Spleen (tissue), 7 donors: ENCODE measurements around the gene FEN1.

Experiments used
- POLR2A ChIP-seq, 3 donors: fragments of 450-650 bp; IDR thresholded peaks; one replicate each; pipeline ENCODE4 v1.5.1; 2017; ENCODE audit warnings: antibody characterized with exemption in 3 of 3, mild to moderate bottlenecking in 1 of 3
- TF ChIP-seq, protein P1 (sequence below), 11 experiments: fragments of 200-600 bp in 7 of 11; fragments of 450-650 bp in 4 of 11; sonication (generic) in 4 of 11; IDR thresholded peaks in 8 of 11; conservative IDR thresholded peaks in 3 of 11; 1 replicate in 7 of 11; 2 replicates in 4 of 11; pipeline versions ENCODE4 v1.4.0 to v1.8.0; 2016 to 2021; ENCODE audit warnings: antibody characterized with exemption in 11 of 11, inconsistent platforms in 4 of 11, mild to moderate bottlenecking in 1 of 11
- donor health status: DM: no; HTN: no; CAD: no; lungs with moderate emphysema.
- donor health status: DM: no; HTN: no; CAD: no.
- donor health status: DM: no; HTN: no; CAD: no.

DNA sequence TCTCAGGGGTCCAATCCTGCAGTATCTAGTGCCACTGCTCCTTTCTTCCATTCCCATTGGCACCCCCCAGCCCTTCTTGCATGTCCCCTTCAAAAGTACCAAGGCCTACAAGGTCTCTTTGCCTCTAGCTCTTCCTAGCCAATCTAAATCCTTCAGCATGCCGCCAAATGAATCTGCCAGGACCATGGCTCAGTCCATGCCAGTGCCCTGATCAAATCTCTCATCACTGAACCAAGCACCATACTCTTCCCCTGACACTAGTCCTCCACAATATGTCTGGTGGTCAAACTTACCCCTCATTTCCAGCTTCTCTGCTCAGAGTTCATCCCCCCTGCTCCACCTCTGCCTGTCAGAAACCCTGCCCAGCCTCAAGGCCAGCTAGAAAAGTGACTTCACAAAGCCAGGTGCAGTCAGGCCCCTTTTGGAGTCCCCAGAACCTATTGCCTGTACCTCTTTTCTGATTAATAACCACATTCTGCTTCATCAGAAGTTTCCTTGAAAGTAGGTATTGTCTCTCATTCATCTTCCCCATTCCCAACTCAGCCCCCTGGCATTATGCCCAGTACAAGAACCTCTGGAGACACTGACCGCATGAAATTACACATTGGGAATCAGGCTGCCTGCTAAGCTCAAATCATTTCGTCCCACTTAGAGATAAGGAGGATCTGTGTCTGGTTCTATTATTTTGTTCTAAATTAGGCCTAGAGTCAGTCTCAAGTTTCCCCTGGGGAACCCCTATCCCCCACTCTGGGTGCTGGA lies 11.4 kb downstream of the FEN1 start:
- TF ChIP-seq, protein P1, sequence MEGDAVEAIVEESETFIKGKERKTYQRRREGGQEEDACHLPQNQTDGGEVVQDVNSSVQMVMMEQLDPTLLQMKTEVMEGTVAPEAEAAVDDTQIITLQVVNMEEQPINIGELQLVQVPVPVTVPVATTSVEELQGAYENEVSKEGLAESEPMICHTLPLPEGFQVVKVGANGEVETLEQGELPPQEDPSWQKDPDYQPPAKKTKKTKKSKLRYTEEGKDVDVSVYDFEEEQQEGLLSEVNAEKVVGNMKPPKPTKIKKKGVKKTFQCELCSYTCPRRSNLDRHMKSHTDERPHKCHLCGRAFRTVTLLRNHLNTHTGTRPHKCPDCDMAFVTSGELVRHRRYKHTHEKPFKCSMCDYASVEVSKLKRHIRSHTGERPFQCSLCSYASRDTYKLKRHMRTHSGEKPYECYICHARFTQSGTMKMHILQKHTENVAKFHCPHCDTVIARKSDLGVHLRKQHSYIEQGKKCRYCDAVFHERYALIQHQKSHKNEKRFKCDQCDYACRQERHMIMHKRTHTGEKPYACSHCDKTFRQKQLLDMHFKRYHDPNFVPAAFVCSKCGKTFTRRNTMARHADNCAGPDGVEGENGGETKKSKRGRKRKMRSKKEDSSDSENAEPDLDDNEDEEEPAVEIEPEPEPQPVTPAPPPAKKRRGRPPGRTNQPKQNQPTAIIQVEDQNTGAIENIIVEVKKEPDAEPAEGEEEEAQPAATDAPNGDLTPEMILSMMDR (IDR thresholded peaks at IDR 0.05 in 8 of 11, conservative IDR thresholded peaks at IDR 0.05 in 3 of 11) = no peak
- no peak for TF ChIP-seq POLR2A (IDR thresholded peaks at IDR 0.05)
